Kidney epithelial cell (primary cell): Measurements from ENCODE around the gene INTS6. TPM values are rescaled to one million over a fixed set of nuclear protein-coding genes. Genes with fewer than 3 reads are reported as not detected.
A peak's percentile ranks its signal among the peaks of the same experiment; 100 is the strongest.

Experiments used
- DNase-seq: peaks from one replicate; pipeline ENCODE4 v3.0.0-alpha.2; 2010; ENCODE audit warnings: low read depth
- H3K27me3 ChIP-seq: 2 replicates; pipeline ENCODE4 v1.6.0; 2011; ENCODE audit warnings: low read length; ENCODE audit not compliant: control insufficient read depth, insufficient read depth
- H3K36me3 ChIP-seq: 2 replicates; pipeline ENCODE4 v1.5.1; 2011; ENCODE audit warnings: low read length; ENCODE audit not compliant: control insufficient read depth, insufficient read depth
- H3K4me3 ChIP-seq: 2 replicates; pipeline ENCODE4 v1.5.1; 2011; ENCODE audit warnings: low read depth, mild to moderate bottlenecking, control low read depth, low read length
- CTCF ChIP-seq: IDR thresholded peaks from 2 replicates; pipeline ENCODE4 v1.5.1; 2011; ENCODE audit warnings: mild to moderate bottlenecking, moderate library complexity, low read length, control low read depth, inconsistent platforms; ENCODE audit not compliant: insufficient read depth, poor library complexity, severe bottlenecking
- total RNA-seq: library from RNA; depleted of rRNA; stranded (reverse); fragments of >200 nt; gene quantifications from 2 replicates; pipeline ENCODE4 v1.2.3, GENCODE V29; 2015

Gene INTS6
- total RNA-seq, 1 donor from 2014 or later = 23.2 TPM

- TF ChIP-seq CTCF = no peak
- peaks cover 1% of the 10 kb centered on the region for H3K36me3 ChIP-seq
- no peaks in the 10 kb centered on the region for H3K27me3 ChIP-seq
- H3K4me3 ChIP-seq = no peak overlapping the region
- DNase-seq = no peak
Observed at GRCh38 chr13:51371768-51372399, 81.0 kb downstream of the INTS6 start.

- Histone ChIP-seq H3K4me3 (no peak overlapping the region), H3K27me3 (no peaks in the 10 kb centered on the region), H3K36me3 (peaks cover 1% of the 10 kb centered on the region)
- no peak for DNase-seq
- no peak for TF ChIP-seq CTCF
Observed at GRCh38 chr13:51370811-51371210, 82.0 kb downstream of the INTS6 start.

GRCh38 chr13:51370116-51370515 is 82.7 kb downstream of the INTS6 start:
- H3K36me3 ChIP-seq = peaks cover 1% of the 10 kb centered on the region
- no peak for DNase-seq
- no peaks in the 10 kb centered on the region for H3K27me3 ChIP-seq
- H3K4me3 ChIP-seq = no peak overlapping the region
- no peak for TF ChIP-seq CTCF

- DNase-seq = peak; percentile 37
Observed at GRCh38 chr13:51364404-51365008, 88.3 kb downstream of the INTS6 start.

GRCh38 chr13:51363625-51364024 is 89.2 kb downstream of the INTS6 start:
- Histone ChIP-seq H3K36me3 (no peaks in the 10 kb centered on the region), H3K4me3 (no peak overlapping the region), H3K27me3 (no peaks in the 10 kb centered on the region)
- no peak for TF ChIP-seq CTCF
- DNase-seq = no peak

More at GRCh38 chr13:51364404-51365008, 88.3 kb downstream of the INTS6 start:
- Histone ChIP-seq H3K27me3 (no peaks in the 10 kb centered on the region), H3K36me3 (no peaks in the 10 kb centered on the region), H3K4me3 (no peak overlapping the region)
- TF ChIP-seq CTCF = no peak

GRCh38 chr13:51361106-51361505 is 91.7 kb downstream of the INTS6 start:
- no peaks in the 10 kb centered on the region for H3K36me3 ChIP-seq
- H3K27me3 ChIP-seq = no peaks in the 10 kb centered on the region
- TF ChIP-seq CTCF = no peak
- no peak for DNase-seq
- H3K4me3 ChIP-seq = no peak overlapping the region
